H1 (cell line): Measurements from ENCODE around the gene CNNM3. TPM values are rescaled to one million over a fixed set of nuclear protein-coding genes. Genes with fewer than 3 reads are reported as not detected.

ENCODE experiments used
- CEBPB ChIP-seq: IDR thresholded peaks from 2 replicates; pipeline ENCODE4 v1.6.1; 2012; ENCODE audit warnings: low read depth, low read length
- RNF2 ChIP-seq: fragments of 200-900, 300-1000 bp; sonication (generic); IDR thresholded peaks from 2 replicates; pipeline ENCODE4 v1.7.1; 2016; ENCODE audit warnings: borderline replicate concordance, low read depth, mild to moderate bottlenecking, antibody characterized with exemption, low read length; ENCODE audit not compliant: poor library complexity, severe bottlenecking; ENCODE audit errors: missing control alignments
- SIN3A ChIP-seq, 2 experiments: IDR thresholded peaks in 1 of 2; conservative IDR thresholded peaks in 1 of 2; 2 replicates each; pipeline ENCODE4 v1.6.1; 2011 to 2012; ENCODE audit warnings: low read length in 2 of 2, improper control_type of control experiment in 1 of 2, low read depth in 1 of 2, mild to moderate bottlenecking in 1 of 2
- SRF ChIP-seq: IDR thresholded peaks from 2 replicates; pipeline ENCODE4 v1.6.1; 2011; ENCODE audit warnings: mild to moderate bottlenecking, low read depth, low read length, moderate library complexity
- polyA plus RNA-seq, 7 experiments: library from polyadenylated mRNA; depleted of rRNA in 3 of 7; stranded (reverse) in 5 of 7; unstranded in 2 of 7; fragments of >200 nt in 5 of 7; fragments of 200-250 nt in 2 of 7; gene quantifications; 1 replicate in 5 of 7; 2 replicates in 1 of 7; 4 replicates in 1 of 7; pipeline versions ENCODE4 v1.2.1 to v1.2.3, GENCODE V29; 2011 to 2013; ENCODE audit warnings: missing spikeins in 2 of 7, mixed read lengths in 2 of 7
- total RNA-seq: library from RNA; stranded (reverse); fragmentation: NEBNext Ultra II Directional; extraction: Animal tissue kit (Norgen Biotek cat#: 25700); gene quantifications from 2 replicates; pipeline ENCODE4 v1.2.1, GENCODE V29; 2021

The CNNM3 gene
- total and polyA plus RNA-seq, 2 of the 8 experiments (the other 6 are each of a cell fraction or from before 2014, with no cell fraction given): 29.1 to 29.2 TPM

DNA sequence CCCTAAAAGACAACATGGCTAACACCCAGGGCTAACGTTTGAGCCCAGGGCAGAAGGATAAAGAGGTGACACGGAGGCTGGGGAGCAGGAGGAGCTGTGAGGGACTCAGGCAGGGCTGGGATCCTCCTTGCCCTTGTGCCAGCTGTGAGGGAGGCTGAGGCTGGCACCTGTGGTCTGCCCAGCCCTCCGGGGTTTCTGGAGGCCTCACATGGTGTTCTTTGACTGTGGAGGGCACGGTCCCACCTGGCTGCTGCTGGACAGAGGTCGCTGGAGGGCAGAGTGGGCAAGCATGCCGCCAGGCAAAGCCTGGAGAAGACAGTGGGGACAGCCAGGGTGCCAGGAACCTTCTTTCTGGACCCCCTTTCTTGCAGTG lies 26.8 kb upstream of the CNNM3 start (continued):
- TF ChIP-seq RNF2: no peak
- TF ChIP-seq CEBPB: no peak
- TF ChIP-seq SIN3A (conservative IDR thresholded peaks at IDR 0.05 in 1 of 2, IDR thresholded peaks at IDR 0.05 in 1 of 2; ENCODE audit: low read depth in 1 of 2, low read length in 2 of 2): no peak
- TF ChIP-seq SRF: no peak
